Measurements from ENCODE around the gene EXOSC7. TPM values are rescaled to one million over a fixed set of nuclear protein-coding genes. Genes with fewer than 3 reads are reported as not detected.
"Not testable (repeated sequence)": the region's sequence is repeated elsewhere in the genome, so short reads cannot be mapped to it uniquely, and the experiment has no call there.

The EXOSC7 gene
- total RNA-seq, 2 experiments from 2014 or later: 91.6 to 92.0 TPM

DNA sequence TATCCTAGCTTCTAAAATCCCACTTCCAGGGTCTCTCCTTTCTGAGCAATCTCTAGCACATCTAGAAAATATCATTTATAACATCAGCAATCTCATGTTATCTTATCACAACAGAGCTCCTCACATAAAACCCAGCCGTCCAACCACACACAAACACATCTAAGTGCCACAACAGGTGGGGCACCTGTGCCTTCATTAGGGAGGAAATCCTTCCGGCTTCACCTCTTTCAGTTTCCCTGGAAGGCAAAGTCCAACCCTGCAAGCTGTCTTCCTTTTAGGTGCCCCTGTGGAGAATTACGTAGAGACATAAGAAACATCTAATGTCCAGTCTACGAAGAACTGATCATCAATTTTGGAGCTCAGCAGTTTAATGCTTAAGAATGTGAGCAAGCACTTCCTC, 1.6 kb upstream of the EXOSC7 start:
- H3K9me3 Mint-ChIP-seq: no peaks in the 10 kb centered on the region
- H3K27ac Mint-ChIP-seq: no peak overlapping the region
- peak overlapping the region; percentile 99 for H3K4me3 Mint-ChIP-seq
- H3K27me3 Mint-ChIP-seq: no peaks in the 10 kb centered on the region
- peaks cover 23% of the 10 kb centered on the region for H3K36me3 Mint-ChIP-seq
- no peak for DNase-seq
- H3K4me1 Mint-ChIP-seq: peaks cover 51% of the 10 kb centered on the region

GRCh38 chr3:44981220-44981619, 5.2 kb downstream of the EXOSC7 start:
- Mint-ChIP-seq H3K9me3 (no peaks in the 10 kb centered on the region), H3K4me1 (peaks cover 70% of the 10 kb centered on the region), H3K27ac (peak overlapping the region; percentile 63), H3K27me3 (no peaks in the 10 kb centered on the region), H3K4me3 (no peak overlapping the region), H3K36me3 (peaks cover 41% of the 10 kb centered on the region)
- DNase-seq: no peak

GRCh38 chr3:44981751-44982150, 5.7 kb downstream of the EXOSC7 start:
- Mint-ChIP-seq H3K27ac (peak overlapping the region; percentile 73), H3K36me3 (peaks cover 40% of the 10 kb centered on the region), H3K4me3 (no peak overlapping the region), H3K9me3 (no peaks in the 10 kb centered on the region), H3K27me3 (no peaks in the 10 kb centered on the region), H3K4me1 (peaks cover 70% of the 10 kb centered on the region)
- no peak for DNase-seq

- Mint-ChIP-seq H3K4me3 (no peak overlapping the region), H3K27me3 (no peaks in the 10 kb centered on the region), H3K27ac (no peak overlapping the region), H3K36me3 (peaks cover 35% of the 10 kb centered on the region), H3K4me1 (peaks cover 68% of the 10 kb centered on the region), H3K9me3 (no peaks in the 10 kb centered on the region)
- no peak for DNase-seq
These were observed 6.8 kb downstream of the EXOSC7 start for GRCh38 chr3:44982817-44983216.

GRCh38 chr3:44983484-44983941, 7.5 kb downstream of the EXOSC7 start:
- Mint-ChIP-seq H3K4me1 (peaks cover 68% of the 10 kb centered on the region), H3K36me3 (peaks cover 32% of the 10 kb centered on the region), H3K27ac (no peak overlapping the region), H3K4me3 (no peak overlapping the region), H3K27me3 (no peaks in the 10 kb centered on the region), H3K9me3 (no peaks in the 10 kb centered on the region)
- DNase-seq: no peak

DNA sequence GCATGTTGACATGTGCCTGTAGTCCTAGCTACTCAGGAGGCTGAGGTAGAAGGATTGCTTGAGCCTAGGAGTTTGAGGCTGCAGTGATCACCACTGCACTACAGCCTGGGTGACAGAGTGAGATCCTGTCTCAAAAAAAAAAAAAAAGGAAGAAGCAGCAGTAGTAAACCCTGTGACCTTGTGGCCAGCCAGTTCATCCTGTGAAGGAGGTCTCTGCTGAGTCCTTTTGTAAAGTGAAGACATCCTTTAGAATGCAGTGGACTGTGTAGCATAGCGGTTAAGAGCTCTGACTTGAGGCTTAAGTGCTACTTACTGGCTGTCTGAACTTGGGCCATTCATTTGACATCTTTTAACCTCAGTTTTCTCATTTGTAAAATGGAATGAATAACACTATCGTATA, 8.3 kb downstream of the EXOSC7 start:
- H3K27me3 Mint-ChIP-seq: no peaks in the 10 kb centered on the region
- no peaks in the 10 kb centered on the region for H3K9me3 Mint-ChIP-seq
- peaks cover 30% of the 10 kb centered on the region for H3K36me3 Mint-ChIP-seq
- H3K4me3 Mint-ChIP-seq: no peak overlapping the region
- no peak overlapping the region for H3K27ac Mint-ChIP-seq
- no peak for DNase-seq
- peaks cover 63% of the 10 kb centered on the region for H3K4me1 Mint-ChIP-seq

- not testable (repeated sequence) for H3K27me3 Mint-ChIP-seq, H3K9me3 Mint-ChIP-seq, H3K4me3 Mint-ChIP-seq, DNase-seq, H3K27ac Mint-ChIP-seq
- Mint-ChIP-seq H3K4me1 (peaks cover 58% of the 10 kb centered on the region), H3K36me3 (peaks cover 26% of the 10 kb centered on the region)
These were observed 10.3 kb downstream of the EXOSC7 start for GRCh38 chr3:44986330-44986729.

- H3K36me3 Mint-ChIP-seq: peaks cover 34% of the 10 kb centered on the region
- H3K27ac Mint-ChIP-seq: no peak overlapping the region
- no peaks in the 10 kb centered on the region for H3K9me3 Mint-ChIP-seq
- no peak overlapping the region for H3K4me3 Mint-ChIP-seq
- DNase-seq: no peak
- peaks cover 52% of the 10 kb centered on the region for H3K4me1 Mint-ChIP-seq
- no peaks in the 10 kb centered on the region for H3K27me3 Mint-ChIP-seq
These were observed 11.3 kb downstream of the EXOSC7 start for GRCh38 chr3:44987332-44987731.

DNA sequence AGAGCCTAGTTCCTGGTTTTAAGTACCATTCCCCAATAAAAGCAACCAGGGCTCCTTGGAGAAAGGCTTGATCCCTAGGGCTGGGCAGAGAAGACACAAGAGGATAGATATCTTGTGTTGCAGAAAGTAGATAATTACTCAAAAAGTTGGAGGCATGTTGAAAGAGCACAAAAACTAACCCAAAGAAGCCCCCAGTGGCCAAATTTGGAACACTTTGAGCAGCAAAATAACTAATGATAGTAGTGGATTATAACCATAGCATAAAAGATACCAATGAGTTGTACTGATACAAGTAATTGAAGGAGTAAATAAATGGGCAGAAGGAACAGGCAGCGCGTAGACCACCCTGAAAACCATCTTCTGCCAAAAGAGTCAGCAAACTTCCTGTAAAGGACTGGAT, 12.0 kb downstream of the EXOSC7 start:
- Mint-ChIP-seq H3K36me3 (peaks cover 40% of the 10 kb centered on the region), H3K9me3 (no peaks in the 10 kb centered on the region), H3K27me3 (no peaks in the 10 kb centered on the region), H3K27ac (no peak overlapping the region), H3K4me3 (no peak overlapping the region), H3K4me1 (peaks cover 50% of the 10 kb centered on the region)
- DNase-seq: no peak

DNA sequence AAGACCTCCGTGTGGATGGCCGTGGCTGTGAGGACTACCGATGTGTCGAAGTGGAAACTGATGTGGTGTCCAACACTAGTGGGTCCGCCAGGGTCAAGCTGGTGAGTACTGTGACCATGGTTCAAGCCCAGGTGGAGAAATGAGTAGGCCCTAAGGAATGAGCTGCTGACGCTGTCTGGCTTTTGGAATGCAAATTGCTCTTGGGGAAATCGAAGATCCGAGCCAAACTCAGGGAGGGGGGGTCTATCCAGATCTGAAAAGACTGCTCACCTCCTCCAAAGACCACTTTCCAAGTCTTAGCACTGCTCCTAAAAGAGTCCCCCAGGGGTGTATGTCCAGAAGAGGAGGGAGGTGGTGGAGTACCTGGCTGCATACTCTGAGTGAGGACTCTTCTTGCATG, 13.1 kb downstream of the EXOSC7 start:
- H3K27me3 Mint-ChIP-seq: no peaks in the 10 kb centered on the region
- peaks cover 50% of the 10 kb centered on the region for H3K4me1 Mint-ChIP-seq
- H3K27ac Mint-ChIP-seq: no peak overlapping the region
- no peak overlapping the region for H3K4me3 Mint-ChIP-seq
- peaks cover 41% of the 10 kb centered on the region for H3K36me3 Mint-ChIP-seq
- no peaks in the 10 kb centered on the region for H3K9me3 Mint-ChIP-seq
- DNase-seq: no peak

DNA sequence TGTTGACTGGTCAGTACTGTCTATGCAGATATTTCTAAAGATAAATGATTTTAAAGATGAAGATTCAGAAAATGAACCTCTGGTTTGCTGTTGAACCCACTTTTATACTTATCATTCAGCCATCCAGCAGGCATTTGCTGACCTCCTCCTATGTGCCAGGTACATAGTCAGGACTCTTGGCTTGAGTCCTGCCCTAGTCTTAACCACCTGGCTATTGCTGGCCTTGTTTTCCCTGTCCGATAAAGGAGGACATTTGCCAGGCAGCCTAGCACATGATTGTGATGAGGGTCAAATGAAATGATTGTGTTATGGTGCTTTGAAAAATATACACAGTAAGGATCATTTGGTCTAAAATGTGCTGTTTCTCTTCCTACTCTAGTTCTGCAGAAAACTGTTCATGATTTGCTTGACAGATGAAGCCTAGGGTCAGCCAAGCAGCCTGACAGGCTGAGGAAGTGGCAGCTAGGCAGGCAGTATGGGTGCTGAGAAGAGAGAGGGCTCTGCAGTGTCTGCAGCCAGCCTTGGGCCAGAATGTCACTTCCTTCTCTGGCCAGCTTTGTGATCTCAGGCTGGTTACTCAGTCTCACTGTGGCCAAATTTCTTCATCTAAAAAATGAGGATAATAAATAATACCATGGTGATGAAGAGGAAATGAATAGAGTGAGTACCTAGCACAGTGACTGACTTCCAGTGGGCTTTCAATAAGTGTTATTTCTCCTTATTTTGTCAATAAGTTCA, 13.8 kb downstream of the EXOSC7 start:
- Mint-ChIP-seq H3K9me3 (no peaks in the 10 kb centered on the region), H3K36me3 (peaks cover 41% of the 10 kb centered on the region), H3K4me1 (peaks cover 53% of the 10 kb centered on the region), H3K27ac (no peak overlapping the region), H3K4me3 (no peak overlapping the region), H3K27me3 (no peaks in the 10 kb centered on the region)
- DNase-seq: no peak

GRCh38 chr3:44991326-44991725, 15.3 kb downstream of the EXOSC7 start:
- H3K4me1 Mint-ChIP-seq: peaks cover 59% of the 10 kb centered on the region
- H3K27ac Mint-ChIP-seq: no peak overlapping the region
- no peaks in the 10 kb centered on the region for H3K9me3 Mint-ChIP-seq
- DNase-seq: no peak
- H3K27me3 Mint-ChIP-seq: no peaks in the 10 kb centered on the region
- H3K36me3 Mint-ChIP-seq: peaks cover 43% of the 10 kb centered on the region
- no peak overlapping the region for H3K4me3 Mint-ChIP-seq

GRCh38 chr3:44992555-44993470, 16.8 kb downstream of the EXOSC7 start:
- no peak overlapping the region for H3K27ac Mint-ChIP-seq
- H3K27me3 Mint-ChIP-seq: no peaks in the 10 kb centered on the region
- DNase-seq: no peak
- H3K36me3 Mint-ChIP-seq: peaks cover 53% of the 10 kb centered on the region
- H3K9me3 Mint-ChIP-seq: no peaks in the 10 kb centered on the region
- no peak overlapping the region for H3K4me3 Mint-ChIP-seq
- peaks cover 69% of the 10 kb centered on the region for H3K4me1 Mint-ChIP-seq

GRCh38 chr3:44993471-44994205, 17.6 kb downstream of the EXOSC7 start:
- Mint-ChIP-seq H3K36me3 (peaks cover 53% of the 10 kb centered on the region), H3K9me3 (no peaks in the 10 kb centered on the region), H3K4me3 (no peak overlapping the region), H3K4me1 (peaks cover 63% of the 10 kb centered on the region), H3K27me3 (no peaks in the 10 kb centered on the region), H3K27ac (no peak overlapping the region)
- DNase-seq: no peak
